Right lobe of liver (tissue), 6 donors: ENCODE data around the gene CCDC138. TPM values are rescaled to one million over a fixed set of nuclear protein-coding genes. Genes with fewer than 3 reads are reported as not detected.

Experiments
- ATAC-seq, 4 donors: fragments of 200-7000 bp; cut with Tn5 transposase; one replicate each; pipeline ENCODE4 v1.9.1; 2020; ENCODE audit warnings: mild to moderate bottlenecking in 4 of 4, moderate library complexity in 4 of 4
- DNase-seq, 3 donors: peaks; one replicate each; pipeline ENCODE4 v3.0.0-alpha.2; 2020
- H3K27ac ChIP-seq, 3 donors: fragments of 200-600 bp; one replicate each; pipeline ENCODE4 v1.8.0; 2022
- H3K27me3 ChIP-seq, 2 donors: fragments of 200-600 bp; one replicate each; pipeline ENCODE4 v1.8.0; 2022
- H3K36me3 ChIP-seq, 4 donors: fragments of 200-600 bp; sonication (generic) in 1 of 4; one replicate each; pipeline versions ENCODE4 v1.5.1 to v1.8.0; 2017 to 2022; ENCODE audit warnings: control low read depth in 1 of 4
- H3K4me1 ChIP-seq, 4 donors: fragments of 200-600 bp; sonication (generic) in 1 of 4; one replicate each; pipeline versions ENCODE4 v1.5.1 to v1.8.0; 2017 to 2022; ENCODE audit warnings: control low read depth in 1 of 4
- H3K4me3 ChIP-seq, 3 donors: fragments of 200-600 bp; one replicate each; pipeline ENCODE4 v1.8.0; 2022
- H3K9me3 ChIP-seq, 4 donors: fragments of 200-600 bp; sonication (generic) in 1 of 4; one replicate each; pipeline versions ENCODE4 v1.5.1 to v1.8.0; 2017 to 2022; ENCODE audit warnings: control low read depth in 1 of 4
- CTCF ChIP-seq, 4 donors: fragments of 200-600 bp in 3 of 4; fragments of 450-650 bp in 1 of 4; IDR thresholded peaks; one replicate each; pipeline versions ENCODE4 v1.5.1 to v1.8.0; 2016 to 2022; ENCODE audit warnings: antibody characterized with exemption in 4 of 4, mild to moderate bottlenecking in 2 of 4
- POLR2A ChIP-seq: fragments of 450-650 bp; IDR thresholded peaks from one replicate; pipeline ENCODE4 v1.6.1; 2017; ENCODE audit warnings: antibody characterized with exemption, mild to moderate bottlenecking
- WGBS: methylation state at CpG from one replicate; pipeline ENCODE4 v1.1.6; 2018; ENCODE audit warnings: low coverage, low lambda C conversion rate; ENCODE audit not compliant: insufficient coverage; ENCODE audit errors: missing lambda C conversion rate; 5-methylcytosine and 5-hydroxymethylcytosine counted together
- intact Hi-C, 2 donors: fragments of 100-400 bp; cut with DNase I; formaldehyde crosslinking; loops; one replicate each; pipeline versions ENCODE4 v1.11.2 to v1.14.1; 2022
- total RNA-seq, 6 experiments: library from RNA; depleted of rRNA in 2 of 6; stranded (reverse); fragments of >200 nt in 2 of 6; fragmentation: NEBNext Ultra II Directional in 3 of 6; extraction: Animal tissue kit (Norgen Biotek cat#: 25700) in 3 of 6; gene quantifications; one replicate each; pipeline versions ENCODE4 v1.1.0 to v1.2.4, GENCODE V29; 2016 to 2023
- donor health status: DM: no; HTN: yes; CAD: no.
- donor health status: DM: no; HTN: no; CAD: no.
- donor health status: DM: no; HTN: no; CAD: no.
- donor health status: DM: no; HTN: yes; CAD: no.
- donor health status: DM: no; HTN: yes; CAD: no.

The CCDC138 gene
- total RNA-seq, 6 experiments from 2014 or later, result 1.3 to 3.3 (median 2.4) TPM

GRCh38 chr2:108869542-108869941 lies 83.0 kb downstream of the CCDC138 start:
- TF ChIP-seq CTCF (IDR thresholded peaks at IDR 0.05), result no peak
- no peak for TF ChIP-seq POLR2A
- Histone ChIP-seq H3K36me3 (no peaks in the 10 kb centered on the region), H3K27me3 (no peaks in the 10 kb centered on the region), H3K4me3 (no peak overlapping the region), H3K4me1 (no peaks in the 10 kb centered on the region), H3K9me3 (no peaks in the 10 kb centered on the region), H3K27ac (no peak overlapping the region)
- DNase-seq (no peak), ATAC-seq (no peak)
- intact Hi-C loops, result no loop called here
- 100% methylated on average over 2 of the region's 3 CpGs for WGBS

GRCh38 chr2:108870069-108870644 lies 83.6 kb downstream of the CCDC138 start:
- WGBS, result 95% methylated on average over 5 of the region's 5 CpGs
- intact Hi-C loops, result no loop called here

GRCh38 chr2:108877506-108877905 lies 90.9 kb downstream of the CCDC138 start:
- intact Hi-C loops, result no loop called here
- Histone ChIP-seq H3K27ac (no peak overlapping the region), H3K9me3 (no peaks in the 10 kb centered on the region), H3K27me3 (no peaks in the 10 kb centered on the region), H3K36me3 (no peaks in the 10 kb centered on the region), H3K4me1 (no peaks in the 10 kb centered on the region), H3K4me3 (no peak overlapping the region)
- TF ChIP-seq CTCF (IDR thresholded peaks at IDR 0.05), result peak in 1 of 4 donors; percentile 8
- TF ChIP-seq POLR2A, result no peak
- WGBS, result 94% methylated on average over 2 of the region's 2 CpGs
- DNase-seq, result no peak
- no peak for ATAC-seq

More at GRCh38 chr2:108870069-108870644, 83.6 kb downstream of the CCDC138 start:
- TF ChIP-seq CTCF (IDR thresholded peaks at IDR 0.05) (no peak), POLR2A (no peak)
- DNase-seq (no peak), ATAC-seq (no peak)
- Histone ChIP-seq H3K27ac (no peak overlapping the region), H3K9me3 (no peaks in the 10 kb centered on the region), H3K4me3 (no peak overlapping the region), H3K36me3 (no peaks in the 10 kb centered on the region), H3K4me1 (no peaks in the 10 kb centered on the region), H3K27me3 (no peaks in the 10 kb centered on the region)

GRCh38 chr2:108878276-108878675 lies 91.7 kb downstream of the CCDC138 start:
- intact Hi-C loops, result no loop called here
- H3K9me3 ChIP-seq, result no peaks in the 10 kb centered on the region
- no peaks in the 10 kb centered on the region for H3K36me3 ChIP-seq
- ATAC-seq, result no peak
- no peaks in the 10 kb centered on the region for H3K27me3 ChIP-seq
- no peaks in the 10 kb centered on the region for H3K4me1 ChIP-seq
- 97% methylated on average over 2 of the region's 2 CpGs for WGBS
- TF ChIP-seq POLR2A, result no peak
- no peak for TF ChIP-seq CTCF (IDR thresholded peaks at IDR 0.05)
- no peak for DNase-seq
- H3K27ac ChIP-seq, result no peak overlapping the region
- no peak overlapping the region for H3K4me3 ChIP-seq
